ENCODE results near the gene PPIL6.

DNA sequence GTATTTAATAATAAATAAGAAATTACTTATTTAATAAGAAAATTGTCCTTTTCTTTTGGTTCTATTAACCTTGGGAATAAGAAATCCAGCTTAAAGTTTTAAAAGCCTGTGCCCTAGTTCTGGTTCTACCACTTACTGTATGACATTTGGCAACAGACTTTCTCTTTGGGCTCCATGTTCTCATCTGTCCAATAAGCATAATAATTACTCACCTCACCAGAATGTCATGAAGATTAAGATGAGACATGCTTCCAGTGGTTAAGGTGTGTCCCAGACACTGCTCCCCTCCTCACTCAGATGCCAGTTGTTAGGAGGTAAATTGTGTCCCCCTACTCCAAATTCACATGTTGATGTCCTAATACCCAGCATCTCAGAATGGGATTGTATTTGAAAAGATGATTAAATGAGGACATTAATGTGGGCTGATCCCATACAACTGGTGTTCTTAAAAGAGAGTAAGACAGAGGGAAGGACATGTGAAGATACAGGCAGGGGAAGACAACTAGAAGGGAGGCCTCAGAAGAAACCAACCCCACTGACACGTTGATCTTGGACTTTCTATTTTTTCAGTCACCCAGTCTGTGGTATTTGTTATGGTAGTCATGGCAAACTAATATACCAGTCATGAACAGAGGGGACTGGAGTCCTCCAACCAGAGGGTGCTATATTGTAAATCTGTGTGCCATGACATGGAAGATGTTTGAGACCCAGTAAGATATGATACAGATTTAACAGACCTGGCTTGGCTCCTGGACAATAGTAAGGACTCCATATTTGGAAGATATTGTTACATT lies 21.5 kb upstream of the PPIL6 start:
- TF ChIP-seq, protein P1, sequence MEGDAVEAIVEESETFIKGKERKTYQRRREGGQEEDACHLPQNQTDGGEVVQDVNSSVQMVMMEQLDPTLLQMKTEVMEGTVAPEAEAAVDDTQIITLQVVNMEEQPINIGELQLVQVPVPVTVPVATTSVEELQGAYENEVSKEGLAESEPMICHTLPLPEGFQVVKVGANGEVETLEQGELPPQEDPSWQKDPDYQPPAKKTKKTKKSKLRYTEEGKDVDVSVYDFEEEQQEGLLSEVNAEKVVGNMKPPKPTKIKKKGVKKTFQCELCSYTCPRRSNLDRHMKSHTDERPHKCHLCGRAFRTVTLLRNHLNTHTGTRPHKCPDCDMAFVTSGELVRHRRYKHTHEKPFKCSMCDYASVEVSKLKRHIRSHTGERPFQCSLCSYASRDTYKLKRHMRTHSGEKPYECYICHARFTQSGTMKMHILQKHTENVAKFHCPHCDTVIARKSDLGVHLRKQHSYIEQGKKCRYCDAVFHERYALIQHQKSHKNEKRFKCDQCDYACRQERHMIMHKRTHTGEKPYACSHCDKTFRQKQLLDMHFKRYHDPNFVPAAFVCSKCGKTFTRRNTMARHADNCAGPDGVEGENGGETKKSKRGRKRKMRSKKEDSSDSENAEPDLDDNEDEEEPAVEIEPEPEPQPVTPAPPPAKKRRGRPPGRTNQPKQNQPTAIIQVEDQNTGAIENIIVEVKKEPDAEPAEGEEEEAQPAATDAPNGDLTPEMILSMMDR (IDR thresholded peaks at IDR 0.05) = no peak
- TF ChIP-seq POLR2A (IDR thresholded peaks at IDR 0.05) (no peak), POLR2AphosphoS5 (IDR thresholded peaks at IDR 0.05) (no peak)

Measured in transverse colon (tissue), 4 donors.